IMR-90 (cell line): ENCODE data around the gene RAVER1. TPM values are rescaled to one million over a fixed set of nuclear protein-coding genes. Genes with fewer than 3 reads are reported as not detected.

Experiments used
- ATAC-seq: fragments of 200-7000 bp; cut with Tn5 transposase; 2 replicates; pipeline ENCODE4 v1.9.1; 2020; ENCODE audit warnings: low read depth, mild to moderate bottlenecking, moderate library complexity
- BruUV-seq: library from RNA; stranded (reverse); fragments of 400-500 nt; replicated peaks from 2 replicates; lab custom pipeline; 2021; lab: Mats Ljungman, UMichigan
- CTCF ChIA-PET: fragments of 300-600 bp; formaldehyde crosslinking; extraction: SDS; loops from one replicate; lab custom pipeline; 2021; ENCODE audit warnings: antibody characterized with exemption; lab: Yijun Ruan, JAX
- POLR2A ChIA-PET: fragments of 300-600 bp; sonication (Branson Sonifier 250); formaldehyde crosslinking; loops from one replicate; lab custom pipeline; 2022; ENCODE audit warnings: antibody characterized with exemption; ENCODE audit not compliant: unreplicated experiment; lab: Charles Lee
- DNase-seq: peaks from one replicate; pipeline ENCODE4 v3.0.0; 2013
- H2AFZ ChIP-seq: replicated peaks from 2 replicates; pipeline ENCODE3; 2013; ENCODE audit warnings: low read length, mild to moderate bottlenecking; ENCODE audit not compliant: poor library complexity
- H2AK5ac ChIP-seq: 2 replicates; pipeline ENCODE4 v1.6.1; 2013; ENCODE audit warnings: low read depth, low read length, inconsistent platforms
- H2AK9ac ChIP-seq: replicated peaks from 2 replicates; pipeline ENCODE3; 2013; ENCODE audit warnings: mild to moderate bottlenecking, low read depth, low read length, moderate library complexity; ENCODE audit not compliant: poor library complexity
- H2BK120ac ChIP-seq: 2 replicates; pipeline ENCODE4 v1.6.1; 2013; ENCODE audit warnings: low read depth, low read length, inconsistent platforms
- H2BK15ac ChIP-seq: 3 replicates; pipeline ENCODE4 v1.6.1; 2013; ENCODE audit warnings: low read depth, low read length, inconsistent platforms
- H2BK20ac ChIP-seq: 2 replicates; pipeline ENCODE4 v1.6.1; 2013; ENCODE audit warnings: low read depth, mild to moderate bottlenecking, inconsistent platforms, low read length, moderate library complexity
- H2BK5ac ChIP-seq: 2 replicates; pipeline ENCODE4 v1.6.1; 2013; ENCODE audit warnings: mild to moderate bottlenecking, low read depth, low read length, inconsistent platforms; ENCODE audit not compliant: poor library complexity, severe bottlenecking
- H3K14ac ChIP-seq: replicated peaks from 2 replicates; pipeline ENCODE4 v1.6.1; 2013; ENCODE audit warnings: low read depth, low read length, inconsistent platforms
- H3K18ac ChIP-seq: 2 replicates; pipeline ENCODE4 v1.6.1; 2013; ENCODE audit warnings: low read depth, low read length, control low read depth
- H3K23ac ChIP-seq: 2 replicates; pipeline ENCODE4 v1.6.1; 2013; ENCODE audit warnings: low read depth, low read length, inconsistent platforms
- H3K27ac ChIP-seq: 2 replicates; pipeline ENCODE4 v1.5.1; 2013; ENCODE audit warnings: mild to moderate bottlenecking, control low read depth, low read length; ENCODE audit not compliant: insufficient read depth
- H3K27me3 ChIP-seq: 2 replicates; pipeline ENCODE4 v1.6.1; 2013; ENCODE audit warnings: low read length; ENCODE audit not compliant: control insufficient read depth, insufficient read depth
- H3K36me3 ChIP-seq: 2 replicates; pipeline ENCODE4 v1.6.1; 2013; ENCODE audit warnings: low read length, mixed read lengths; ENCODE audit not compliant: control insufficient read depth, insufficient read depth
- H3K4ac ChIP-seq: 2 replicates; pipeline ENCODE4 v1.6.1; 2013; ENCODE audit warnings: low read depth, low read length, inconsistent platforms
- H3K4me1 ChIP-seq: 2 replicates; pipeline ENCODE4 v1.6.1; 2013; ENCODE audit warnings: low read length, mixed read lengths; ENCODE audit not compliant: control insufficient read depth, insufficient read depth
- H3K4me2 ChIP-seq: 2 replicates; pipeline ENCODE4 v1.6.1; 2013; ENCODE audit warnings: low read depth, mild to moderate bottlenecking, control low read depth, low read length, moderate library complexity
- H3K4me3 ChIP-seq: 2 replicates; pipeline ENCODE4 v1.5.1; 2013; ENCODE audit warnings: low read depth, mild to moderate bottlenecking, control low read depth, low read length, moderate library complexity; ENCODE audit not compliant: insufficient read depth
- H3K56ac ChIP-seq: 2 replicates; pipeline ENCODE4 v1.6.1; 2013; ENCODE audit warnings: low read length, inconsistent platforms; ENCODE audit not compliant: insufficient read depth; ENCODE audit errors: extremely low read depth
- H3K79me1 ChIP-seq, 2 experiments: 2 replicates each; pipeline ENCODE4 v1.6.1; 2013; ENCODE audit warnings: low read length in 2 of 2, inconsistent platforms in 1 of 2, low read depth in 1 of 2
- H3K9ac ChIP-seq: 2 replicates; pipeline ENCODE4 v1.6.1; 2013; ENCODE audit warnings: low read depth, low read length, control low read depth
- H3K9me1 ChIP-seq: 2 replicates; pipeline ENCODE4 v1.6.1; 2013; ENCODE audit warnings: low read length, inconsistent platforms; ENCODE audit not compliant: insufficient read depth
- H3K9me3 ChIP-seq: 2 replicates; pipeline ENCODE4 v1.6.1; 2013; ENCODE audit warnings: low read length; ENCODE audit not compliant: control insufficient read depth, insufficient read depth
- H4K20me1 ChIP-seq: 2 replicates; pipeline ENCODE4 v1.6.1; 2013; ENCODE audit warnings: low read length, inconsistent platforms; ENCODE audit not compliant: insufficient read depth
- H4K5ac ChIP-seq: 2 replicates; pipeline ENCODE4 v1.6.1; 2013; ENCODE audit warnings: mild to moderate bottlenecking, low read depth, low read length, control low read depth
- H4K8ac ChIP-seq, 2 experiments: 2 replicates each; pipeline ENCODE4 v1.6.1; 2013; ENCODE audit warnings: low read depth in 2 of 2, low read length in 2 of 2, control low read depth in 1 of 2, inconsistent platforms in 1 of 2
- H4K91ac ChIP-seq: 2 replicates; pipeline ENCODE4 v1.6.1; 2013; ENCODE audit warnings: low read depth, low read length, inconsistent platforms; ENCODE audit not compliant: insufficient read depth
- ELK1 ChIP-seq: fragments of 150-350 bp; IDR thresholded peaks from 2 replicates; pipeline ENCODE4 v1.6.1; 2016; ENCODE audit warnings: low read depth, mild to moderate bottlenecking, low read length, moderate library complexity, borderline replicate concordance
- FOS ChIP-seq: fragments of 150-350 bp; IDR thresholded peaks from 2 replicates; pipeline ENCODE4 v1.6.1; 2016; ENCODE audit warnings: low read depth, low read length
- MAFK ChIP-seq: IDR thresholded peaks from 2 replicates; pipeline ENCODE4 v1.6.1; 2012; ENCODE audit warnings: low read depth, low read length, improper control_type of control experiment
- NFE2L2 ChIP-seq: fragments of 150-350 bp; IDR thresholded peaks from 2 replicates; pipeline ENCODE4 v1.6.1; 2016; ENCODE audit warnings: low read depth, mild to moderate bottlenecking, low read length
- USF2 ChIP-seq: fragments of 150-350 bp; IDR thresholded peaks from 2 replicates; pipeline ENCODE4 v1.6.1; 2017; ENCODE audit warnings: mild to moderate bottlenecking, antibody characterized with exemption, low read length, low read depth
- WGBS, 2 experiments: methylation state at CpG; one replicate each; pipeline versions ENCODE4 v1.1.5 to v1.1.7; 2013; ENCODE audit warnings: missing lambda C conversion rate in 2 of 2; ENCODE audit not compliant: insufficient read length in 1 of 2; ENCODE audit errors: extremely low coverage in 2 of 2; 5-methylcytosine and 5-hydroxymethylcytosine counted together
- dilution Hi-C: fragments of 300-500 bp; cut with HindIII; formaldehyde crosslinking; loops from one replicate; pipeline ENCODE4 v1.14.3; 2018; ENCODE audit warnings: low sequenced_read_pairs; ENCODE audit not compliant: unreplicated experiment
- in situ Hi-C: fragments of 300-500 bp; cut with MboI; formaldehyde crosslinking; loops from 3 replicates; pipeline ENCODE4 v1.14.3; 2019; ENCODE audit warnings: low sequenced_read_pairs, inconsistent platforms, mixed read lengths
- intact Hi-C: fragments of 100-400 bp; cut with micrococcal nuclease; formaldehyde crosslinking; loops from 2 replicates; pipeline ENCODE4 v1.10.0; 2022
- polyA plus RNA-seq, 3 experiments: library from polyadenylated mRNA; depleted of rRNA; stranded (reverse); fragments of >200 nt; gene quantifications; 2 replicates each; pipeline ENCODE4 v1.2.3, GENCODE V29; 2012; ENCODE audit warnings: low replicate concordance in 1 of 3
- total RNA-seq: library from RNA; depleted of rRNA; stranded (reverse); fragments of >200 nt; gene quantifications from 2 replicates; pipeline ENCODE4 v1.2.3, GENCODE V29; 2012

RAVER1 gene
- total and polyA plus RNA-seq, 2 of the 4 experiments (the other 2 are of a cell fraction) = 2.7 to 18.1 TPM

- H2AFZ ChIP-seq = peak overlapping the region; percentile 51
- no peak overlapping the region for H2BK15ac ChIP-seq
- H4K20me1 ChIP-seq = no peaks in the 10 kb centered on the region
- CTCF ChIA-PET = no interaction called here
- H3K4me3 ChIP-seq = no peak overlapping the region
- no peak overlapping the region for H3K14ac ChIP-seq
- no peak overlapping the region for H4K5ac ChIP-seq
- H3K18ac ChIP-seq = no peak overlapping the region
- POLR2A ChIA-PET = no interaction called here
- no peaks in the 10 kb centered on the region for H3K79me1 ChIP-seq
- H4K8ac ChIP-seq = no peak overlapping the region
- no peak overlapping the region for H2BK20ac ChIP-seq
- H4K91ac ChIP-seq = no peak overlapping the region
- H3K9ac ChIP-seq = no peak overlapping the region
- ATAC-seq = no peak
- DNase-seq = no peak
- dilution Hi-C loops (no loop called here), intact Hi-C loops (no loop called here), in situ Hi-C loops (no loop called here)
- no peak overlapping the region for H2BK120ac ChIP-seq
- H3K23ac ChIP-seq = no peak overlapping the region
- no TSS peak for BruUV-seq
- H3K4me2 ChIP-seq = no peak overlapping the region
- H3K4me1 ChIP-seq = no peaks in the 10 kb centered on the region
- no peak overlapping the region for H2BK5ac ChIP-seq
- 73% methylated on average over 34 of the region's 63 CpGs; no CpG with 5 or more reads in 1 of the 2 experiments for WGBS, 2 experiments
- no peaks in the 10 kb centered on the region for H3K27me3 ChIP-seq
- no peak overlapping the region for H3K56ac ChIP-seq
- no peak overlapping the region for H3K4ac ChIP-seq
- H3K9me1 ChIP-seq = no peaks in the 10 kb centered on the region
- no peaks in the 10 kb centered on the region for H3K9me3 ChIP-seq
- no peak overlapping the region for H3K27ac ChIP-seq
- peak overlapping the region; percentile 78 for H2AK9ac ChIP-seq
- H3K36me3 ChIP-seq = peaks cover 49% of the 10 kb centered on the region
- TF ChIP-seq MAFK = no peak
- TF ChIP-seq USF2 = no peak
- TF ChIP-seq ELK1 = no peak
- TF ChIP-seq FOS = no peak
- no peak for TF ChIP-seq NFE2L2
- H2AK5ac ChIP-seq = no peak overlapping the region
These were observed 19.7 kb upstream of the RAVER1 start for GRCh38 chr19:10352764-10353671.
